HG03108 (cell line): ENCODE measurements around the gene SGSM1.

Experiments
- ATAC-seq: cut with Tn5 transposase; IDR thresholded peaks from one replicate; pipeline ENCODE4 v1.9.1; 2021; ENCODE audit warnings: moderate library complexity; ENCODE audit not compliant: unreplicated experiment

Gene SGSM1

DNA sequence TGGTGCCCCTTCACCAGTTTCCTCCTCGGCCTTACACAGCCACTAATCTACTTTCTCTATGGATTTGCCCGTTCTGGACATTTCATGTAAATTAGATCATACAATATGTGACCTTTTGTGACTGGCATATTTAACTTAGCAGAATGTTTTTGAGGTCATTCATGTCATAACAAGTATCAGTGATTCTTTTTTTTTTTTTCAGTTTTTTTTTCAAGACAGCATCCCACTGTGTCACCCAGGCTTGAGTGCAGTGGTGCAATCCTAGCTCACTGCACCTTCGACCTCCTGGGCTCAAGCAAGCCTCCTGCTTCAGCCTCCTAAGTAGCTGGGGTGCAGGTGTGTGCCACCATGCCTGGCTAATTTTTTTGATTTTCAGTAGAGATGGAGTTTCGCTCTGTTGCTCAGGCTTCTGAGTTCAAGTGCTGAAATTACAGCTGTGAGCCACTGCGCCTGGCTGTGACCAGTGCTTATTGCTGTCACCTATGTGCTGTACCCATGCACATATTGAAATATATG is 169.2 kb downstream of the SGSM1 start:
- ATAC-seq: no peak

DNA sequence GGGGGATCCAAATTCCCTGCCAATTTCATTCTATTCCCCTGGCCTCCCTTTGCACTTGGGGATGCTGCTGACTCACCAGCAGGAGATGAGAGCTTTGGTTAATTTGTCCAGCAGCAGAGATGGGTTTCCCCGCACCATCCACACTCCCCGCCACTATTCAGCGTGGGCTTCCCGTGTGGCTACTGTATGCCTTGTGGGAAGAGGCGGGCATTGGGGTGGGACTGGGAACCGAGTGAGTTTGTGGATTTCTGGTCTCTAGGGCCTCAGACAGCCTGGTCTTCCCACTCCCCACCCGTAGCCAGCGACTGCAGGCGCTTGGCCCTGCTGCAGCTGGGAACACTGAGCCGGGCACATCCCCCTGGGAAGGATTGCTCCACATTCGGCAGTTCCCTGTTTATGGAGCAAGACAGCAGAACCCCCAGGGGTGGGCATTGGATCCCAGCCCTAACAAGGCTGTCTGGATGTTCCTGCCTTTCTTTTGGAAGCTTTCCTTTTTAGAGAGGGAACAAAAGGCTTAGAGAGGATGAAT is 169.9 kb downstream of the SGSM1 start:
- no peak for ATAC-seq

- ATAC-seq: no peak
These were observed 170.6 kb downstream of the SGSM1 start for GRCh38 chr22:24976442-24977218.
